ENCODE results near the gene TBC1D22B.
"Not testable (repeated sequence)": the region's sequence is repeated elsewhere in the genome, so short reads cannot be mapped to it uniquely, and the experiment has no call there.

The TBC1D22B gene

DNA sequence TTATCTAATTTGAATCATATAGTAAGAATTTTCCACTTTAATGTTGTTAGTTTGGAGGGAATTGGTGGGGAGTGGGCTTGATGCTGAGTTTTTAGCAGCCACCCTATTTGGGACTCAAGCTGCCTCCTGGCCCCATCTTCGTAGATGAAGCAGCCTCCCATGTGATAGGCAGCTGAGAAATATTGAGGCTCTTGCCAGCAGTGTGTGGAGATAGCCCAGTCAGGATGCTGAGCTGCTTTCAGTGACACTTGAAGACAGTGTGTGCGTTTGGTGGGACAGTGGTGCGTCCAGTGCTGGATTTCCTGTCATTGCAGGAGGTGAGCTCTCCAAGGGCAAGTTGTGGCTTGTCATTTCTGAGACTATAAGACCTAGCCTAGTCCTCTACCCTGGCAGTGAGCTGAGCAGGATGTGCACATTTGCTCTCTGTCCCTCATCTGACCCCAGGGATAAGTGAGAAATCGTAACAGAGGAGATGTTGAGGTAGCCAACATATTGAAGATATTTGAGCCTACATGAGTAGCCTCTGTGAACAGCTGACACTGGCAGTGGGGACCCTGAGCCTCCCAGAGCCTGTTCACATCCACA, 48.4 kb downstream of the TBC1D22B start:
- no peak for DNase-seq

DNA sequence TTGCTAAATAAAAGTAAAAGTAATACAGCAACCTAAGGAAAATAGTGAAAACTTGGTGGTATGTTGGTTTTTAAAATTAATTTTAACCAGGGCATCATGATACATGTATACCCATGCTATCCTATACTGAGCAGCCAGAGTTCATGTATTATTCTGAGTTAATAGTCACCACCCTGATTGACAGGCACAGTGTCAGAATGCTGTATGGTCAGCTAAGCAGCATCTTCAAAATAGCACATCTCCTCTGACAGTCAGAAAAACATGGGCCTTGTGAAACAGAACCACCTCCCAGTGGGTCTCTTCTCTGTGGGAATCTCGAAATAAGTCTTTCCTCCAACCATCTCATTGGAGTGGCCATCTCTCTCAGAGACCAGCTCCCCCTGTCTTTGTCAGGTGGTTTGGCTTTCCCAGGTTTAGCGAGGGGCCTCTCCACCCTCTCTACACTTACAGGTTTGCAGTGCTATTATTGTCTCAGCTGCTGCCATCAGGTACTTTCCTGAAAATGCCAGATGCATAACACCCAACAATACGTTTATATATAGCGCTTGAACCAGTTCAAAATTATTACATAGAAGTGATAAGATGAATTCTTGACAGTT, 49.2 kb downstream of the TBC1D22B start:
- no peak for DNase-seq

DNA sequence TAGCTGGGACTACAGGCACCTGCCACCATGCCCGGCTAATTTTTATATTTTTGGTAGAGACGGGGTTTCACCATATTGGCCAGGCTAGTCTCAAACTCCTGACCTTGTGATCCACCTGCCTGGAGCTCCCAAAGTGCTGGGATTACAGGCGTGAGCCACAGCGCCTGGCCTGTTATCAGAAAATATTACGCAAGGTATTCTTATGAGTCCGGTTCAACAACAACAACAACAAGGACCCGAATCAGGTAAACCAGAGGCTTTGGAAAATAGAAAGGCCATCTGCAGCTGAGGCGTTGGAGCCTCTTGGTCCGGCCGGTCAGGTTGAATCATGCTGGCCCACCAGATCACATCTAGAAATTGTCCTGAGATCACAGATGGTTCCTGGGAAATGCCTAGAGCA, 49.9 kb downstream of the TBC1D22B start:
- DNase-seq: not testable (repeated sequence)

DNA sequence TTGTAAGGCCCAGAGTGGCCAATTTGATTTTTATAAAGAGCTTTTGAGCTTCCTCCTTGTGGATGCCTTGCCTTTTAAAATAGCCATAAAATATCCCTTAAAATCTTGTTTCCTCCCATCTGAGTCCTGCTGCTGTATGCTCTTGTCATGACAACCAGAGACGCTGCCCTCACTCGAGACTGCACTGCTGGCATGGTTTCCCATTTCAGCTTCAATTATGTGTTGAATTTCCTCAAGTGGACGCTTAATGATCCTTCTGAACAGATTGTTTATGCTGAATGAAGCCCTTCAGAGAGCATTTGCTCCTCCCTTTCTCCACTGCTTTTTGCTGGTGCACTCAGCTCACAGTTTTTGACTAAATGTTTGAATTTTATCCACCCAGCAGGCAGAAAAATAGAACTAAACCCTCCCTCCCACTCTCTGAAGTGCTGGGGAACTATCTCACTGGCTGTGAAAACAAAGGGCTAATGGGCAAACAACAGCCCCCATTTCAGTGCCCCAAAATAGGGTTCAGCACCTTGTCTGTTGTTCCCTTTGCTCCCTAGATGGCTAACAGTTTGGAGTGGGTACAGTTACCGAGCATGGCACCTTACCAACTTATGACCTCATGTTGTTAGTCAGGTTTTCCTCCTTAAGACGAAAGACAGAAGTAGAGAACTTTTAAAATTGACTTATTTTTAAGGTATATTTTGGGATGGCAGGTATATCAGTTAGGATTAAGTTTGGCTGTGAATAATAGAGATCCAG, 50.7 kb downstream of the TBC1D22B start:
- DNase-seq: no peak

DNA sequence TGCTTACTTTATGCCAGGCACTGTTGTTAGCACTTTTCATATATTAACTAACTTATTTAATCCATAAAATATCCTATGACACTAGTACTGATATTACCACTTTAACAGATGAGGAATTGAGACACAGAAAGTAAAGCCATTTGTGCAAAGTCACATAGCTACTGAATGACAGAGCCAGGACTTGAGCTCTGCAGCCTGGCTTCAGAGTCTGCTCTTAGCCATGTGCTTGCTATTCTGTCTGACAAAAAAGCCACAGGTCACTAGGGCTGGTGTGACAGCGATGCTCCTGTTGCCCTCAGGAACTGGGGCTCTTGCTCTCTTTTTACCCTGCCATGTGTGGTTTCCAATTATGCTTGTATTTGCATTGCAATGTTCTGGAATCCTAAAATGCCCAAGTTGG, 51.5 kb downstream of the TBC1D22B start:
- DNase-seq: no peak

DNA sequence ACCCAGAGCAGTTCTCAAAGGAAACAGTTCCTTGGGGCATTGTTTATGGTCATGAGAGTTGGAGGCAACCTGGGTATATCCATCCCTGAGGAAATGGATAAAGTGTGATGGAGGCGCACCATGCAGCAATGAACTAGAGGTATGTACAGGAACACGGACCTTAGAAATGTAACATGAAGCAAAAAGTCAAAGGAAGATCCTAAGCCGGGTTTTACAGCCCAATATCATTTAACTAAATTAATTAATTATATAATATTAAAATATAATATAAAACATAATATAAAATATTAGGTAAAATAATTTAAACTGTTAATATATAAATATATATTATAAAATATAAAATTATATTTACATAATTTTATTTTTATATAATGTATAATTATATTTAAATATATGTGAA, 52.1 kb downstream of the TBC1D22B start:
- no peak for DNase-seq

DNA sequence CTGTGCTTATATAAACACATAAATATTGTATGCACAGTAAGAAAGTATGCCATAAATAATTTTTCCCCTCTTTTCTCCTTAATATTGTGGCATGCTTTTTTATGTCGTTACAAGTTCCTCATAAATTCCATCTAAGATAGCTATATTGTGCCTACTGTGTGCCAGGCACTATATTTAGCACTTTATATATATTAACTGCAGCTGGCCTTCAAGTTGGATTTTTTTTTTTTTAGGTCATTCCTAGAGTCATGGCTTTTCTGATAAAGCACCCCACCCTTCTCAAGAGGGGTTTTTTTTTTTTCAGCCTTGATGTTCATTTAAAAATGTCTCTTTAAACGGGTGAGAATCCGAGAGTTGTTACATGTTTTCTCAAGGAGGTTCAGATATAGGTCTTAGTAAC, 53.4 kb downstream of the TBC1D22B start:
- DNase-seq: no peak

DNA sequence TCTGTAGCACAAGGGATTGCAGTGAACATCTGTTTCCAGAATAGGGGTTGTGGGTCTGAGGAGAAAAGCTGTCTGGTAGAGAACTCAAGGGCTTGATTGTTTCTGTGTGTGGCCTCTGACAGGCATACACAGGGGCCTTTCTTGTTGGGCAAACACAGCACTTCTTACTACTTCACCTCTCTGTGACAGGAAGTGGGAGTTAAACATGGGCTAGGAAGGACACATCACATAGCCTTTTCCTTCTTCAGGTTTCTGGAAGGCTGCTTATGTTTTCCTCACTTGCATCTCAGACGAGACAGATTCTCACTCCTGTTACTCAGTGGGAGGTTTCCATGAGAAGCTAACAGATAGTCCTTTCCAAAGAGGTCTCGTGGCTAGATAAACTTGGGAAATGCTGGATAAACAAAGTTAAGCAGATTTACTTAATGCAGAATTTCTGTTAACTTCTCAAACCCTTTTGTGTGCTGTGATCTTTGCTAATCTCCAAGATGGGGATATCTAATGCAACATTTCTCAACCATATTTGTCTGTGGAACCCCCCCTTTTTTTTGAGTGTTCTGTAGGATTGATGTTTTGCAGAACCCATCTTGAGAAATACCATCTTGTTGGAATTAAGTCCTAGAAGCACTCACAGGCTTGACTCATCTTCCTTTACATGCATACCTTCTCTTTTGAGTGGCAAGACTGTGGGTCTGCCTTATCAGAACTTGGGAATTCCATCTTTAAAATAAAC, 54.3 kb downstream of the TBC1D22B start:
- DNase-seq: no peak

DNA sequence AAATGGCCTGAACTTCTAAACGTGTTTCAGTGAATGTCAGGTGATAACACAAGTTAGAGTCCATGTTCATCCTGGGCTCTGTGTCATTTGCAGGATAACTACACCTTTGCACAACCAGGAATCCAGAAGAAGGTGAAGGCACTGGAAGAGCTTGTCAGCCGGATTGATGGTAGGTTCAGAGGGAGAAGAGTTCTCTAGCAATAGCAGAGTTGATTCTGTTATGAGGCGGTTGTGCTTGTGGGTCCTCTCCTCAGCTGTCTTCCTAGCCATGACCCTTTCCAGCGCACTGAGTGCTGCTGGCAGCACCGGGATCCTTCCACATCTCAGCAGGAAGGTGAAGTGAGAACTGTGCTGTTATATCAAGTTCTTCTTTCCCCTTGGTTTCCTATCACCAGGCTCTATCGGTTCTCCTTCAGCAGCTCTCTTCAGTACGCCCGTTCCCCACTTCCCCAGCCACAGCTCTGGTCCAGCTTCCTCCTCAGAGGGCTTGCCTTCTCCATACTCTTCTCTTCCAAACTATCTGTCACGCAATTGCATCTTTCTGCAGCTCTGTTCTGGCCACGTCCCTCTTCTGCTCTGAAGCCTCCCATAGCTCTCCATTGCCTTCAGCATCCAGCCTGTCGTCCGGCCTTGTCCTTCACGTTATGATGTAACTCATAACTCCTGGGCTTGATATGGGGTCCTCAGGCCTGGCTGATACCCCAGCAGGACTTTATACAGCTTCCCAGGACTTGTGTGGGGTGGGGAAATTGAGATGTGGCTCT, 56.3 kb downstream of the TBC1D22B start:
- DNase-seq: no peak

DNA sequence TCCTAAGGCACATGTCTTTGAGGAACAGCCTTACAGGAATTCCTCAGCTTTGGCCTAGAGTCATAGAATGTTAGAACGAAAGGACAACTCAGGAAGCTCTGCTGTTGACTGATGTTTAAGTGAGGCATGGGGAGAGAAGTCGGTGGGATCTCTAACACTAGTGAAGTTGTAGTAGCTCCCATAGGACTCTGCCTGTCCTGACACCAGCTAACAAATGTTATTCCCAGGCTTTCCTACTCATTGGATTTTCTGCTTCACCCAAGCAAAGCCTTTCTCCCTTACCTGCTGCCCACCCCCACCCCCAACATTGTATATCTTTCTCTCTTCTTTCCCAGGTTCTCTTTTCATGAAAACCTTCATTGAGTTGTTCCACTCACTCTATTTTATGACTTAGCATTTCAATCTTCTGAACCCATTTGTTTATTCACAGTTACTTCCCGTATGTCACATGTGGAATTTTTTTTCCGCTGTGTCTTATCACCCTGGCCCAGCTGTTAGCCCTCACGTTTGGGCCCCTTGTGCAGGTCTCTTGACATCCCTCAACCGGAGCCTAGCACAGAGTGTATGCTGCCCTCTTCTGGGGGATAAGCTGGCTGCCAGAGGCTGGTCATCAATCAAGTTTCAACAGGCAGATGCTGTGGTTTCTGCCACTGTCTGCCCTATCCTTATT, 57.0 kb downstream of the TBC1D22B start:
- peak; percentile 47 for DNase-seq

DNA sequence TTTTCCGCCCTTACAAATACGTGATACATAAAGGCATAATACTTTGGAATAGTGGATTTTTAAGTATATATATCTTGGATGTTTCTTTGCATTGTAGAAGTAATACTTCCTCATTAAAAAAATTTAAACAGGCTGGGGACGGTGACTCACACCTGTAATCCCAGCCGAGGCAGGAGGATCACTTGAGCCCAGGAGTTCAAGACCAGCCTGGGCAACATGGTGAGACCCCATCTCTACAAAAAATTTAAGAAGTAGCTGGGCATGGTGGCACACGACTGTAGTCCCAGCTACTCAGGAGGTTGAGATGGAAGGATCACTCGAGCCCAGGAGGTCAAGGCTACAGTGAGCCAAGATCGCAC, 57.6 kb downstream of the TBC1D22B start:
- DNase-seq: no peak

DNA sequence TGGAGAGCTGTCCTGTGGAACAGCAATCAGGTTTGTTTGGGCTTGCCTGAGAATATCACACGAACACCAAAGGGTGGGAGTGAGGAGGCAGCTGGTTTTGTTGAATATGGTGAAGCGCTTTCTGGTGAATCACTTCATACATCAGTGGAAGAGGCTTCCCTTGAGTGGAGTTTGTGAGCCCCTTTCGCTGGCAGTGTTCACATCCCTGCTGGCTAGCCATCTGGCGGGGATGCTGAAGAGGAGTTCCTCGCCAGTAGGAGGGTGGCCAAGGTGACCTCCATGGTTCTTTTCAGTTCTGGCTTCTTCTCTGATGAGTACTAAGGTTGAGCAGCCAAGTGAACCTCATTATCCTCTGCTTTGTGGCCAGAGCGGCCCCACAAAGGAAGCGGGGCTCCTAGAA, 58.5 kb downstream of the TBC1D22B start:
- DNase-seq: no peak

DNA sequence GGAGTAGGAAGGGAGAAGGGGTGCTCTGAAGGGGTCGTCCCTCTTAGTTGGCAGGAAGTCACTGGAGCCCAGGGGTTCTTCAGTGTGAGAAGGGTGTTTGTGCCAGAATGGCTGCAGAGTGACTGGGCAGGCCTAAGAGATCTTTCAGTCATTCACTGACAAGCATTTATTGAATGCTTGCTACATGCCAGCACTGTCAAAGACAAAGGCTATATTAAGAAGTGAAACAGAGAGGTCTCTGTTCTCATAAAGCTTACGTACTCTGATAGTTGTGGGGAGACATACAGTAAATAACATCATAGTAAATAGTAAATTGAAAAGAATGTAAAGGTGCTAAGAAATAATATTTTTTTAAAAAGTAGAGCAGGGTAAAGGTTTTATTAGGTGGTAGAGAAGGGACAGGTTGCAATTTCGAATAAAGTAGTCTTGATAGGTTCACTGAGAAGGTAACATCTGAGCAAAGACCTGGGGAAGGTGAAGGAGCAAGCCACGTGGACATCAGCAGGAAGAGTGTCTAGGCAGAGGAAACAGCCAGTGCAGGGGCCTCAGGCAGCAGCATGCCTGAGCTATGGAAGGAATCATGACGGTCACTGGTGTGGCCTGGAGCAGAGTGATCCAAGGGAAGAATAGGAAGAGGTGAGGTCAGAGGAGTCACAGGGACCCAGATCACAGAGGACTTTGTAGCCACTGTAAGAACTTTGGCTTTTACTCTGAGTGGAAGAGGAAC, 59.9 kb downstream of the TBC1D22B start:
- DNase-seq: no peak

DNA sequence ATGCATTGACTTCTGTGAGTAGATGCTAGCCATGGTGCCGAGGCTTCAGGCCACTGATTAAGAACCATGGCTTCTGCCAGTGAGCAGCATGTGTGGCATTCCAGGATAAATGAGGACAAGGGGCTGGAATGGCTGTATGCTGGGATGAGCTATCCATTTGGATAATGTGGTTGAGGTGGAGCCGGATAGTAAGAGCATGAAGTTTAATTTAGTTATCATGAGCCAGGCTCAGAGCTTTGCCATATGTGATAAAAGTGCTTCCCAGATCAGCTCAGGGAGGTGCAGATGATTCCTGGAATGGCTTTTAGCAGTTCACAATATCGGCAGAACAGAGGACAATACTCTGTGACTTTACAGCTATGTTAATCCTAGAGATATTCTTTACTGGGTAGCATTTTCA, 61.6 kb downstream of the TBC1D22B start:
- no peak for DNase-seq

DNA sequence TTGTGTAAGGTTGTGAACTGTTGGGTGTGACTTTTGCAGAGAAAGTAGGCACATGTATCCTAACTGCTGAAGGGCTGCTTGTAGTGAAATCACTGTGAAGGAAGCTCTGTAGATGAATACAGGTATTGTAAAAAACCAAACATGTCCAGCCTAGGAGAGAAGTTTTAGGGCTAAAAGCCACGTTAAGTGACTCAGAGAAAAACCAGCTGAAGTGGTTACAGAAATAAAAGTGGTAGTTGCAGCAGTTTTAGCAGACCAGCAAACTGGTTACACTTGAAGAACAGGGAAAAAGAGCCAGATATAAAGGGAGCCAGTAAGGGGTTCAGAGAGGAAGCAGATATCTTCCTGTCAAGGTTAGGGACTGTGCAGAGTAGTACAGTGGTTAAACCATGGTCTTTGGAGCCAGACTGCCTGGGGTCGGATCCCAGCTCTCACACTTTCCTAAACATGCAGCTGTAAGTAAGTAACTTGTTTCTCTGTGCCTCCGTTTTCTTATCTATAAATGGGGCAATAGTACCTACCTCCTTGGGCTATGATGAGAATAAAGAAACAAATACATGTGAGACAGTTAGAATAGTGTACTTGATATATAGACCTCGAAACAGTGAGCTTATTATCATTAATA, 62.4 kb downstream of the TBC1D22B start:
- DNase-seq: no peak

DNA sequence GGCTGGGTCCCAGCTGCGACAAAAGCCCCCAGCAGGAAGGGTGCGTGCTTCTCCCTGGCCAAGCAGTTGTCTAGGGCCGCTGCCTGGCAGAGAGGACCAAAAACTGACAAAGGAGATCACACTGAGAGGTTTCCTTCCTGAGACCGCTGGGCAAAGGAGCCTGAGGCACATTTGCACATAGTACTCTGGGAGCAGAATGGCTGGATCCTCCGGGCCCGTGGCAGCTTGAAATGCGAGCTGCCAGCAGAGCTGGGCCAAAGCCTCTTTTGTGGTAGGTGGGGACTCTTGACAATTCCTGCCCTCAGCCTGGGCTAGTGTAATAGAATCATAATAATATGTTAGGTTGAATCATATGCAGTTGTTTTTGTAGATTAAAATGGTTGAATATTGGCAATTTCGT, 63.1 kb downstream of the TBC1D22B start:
- no peak for DNase-seq

DNA sequence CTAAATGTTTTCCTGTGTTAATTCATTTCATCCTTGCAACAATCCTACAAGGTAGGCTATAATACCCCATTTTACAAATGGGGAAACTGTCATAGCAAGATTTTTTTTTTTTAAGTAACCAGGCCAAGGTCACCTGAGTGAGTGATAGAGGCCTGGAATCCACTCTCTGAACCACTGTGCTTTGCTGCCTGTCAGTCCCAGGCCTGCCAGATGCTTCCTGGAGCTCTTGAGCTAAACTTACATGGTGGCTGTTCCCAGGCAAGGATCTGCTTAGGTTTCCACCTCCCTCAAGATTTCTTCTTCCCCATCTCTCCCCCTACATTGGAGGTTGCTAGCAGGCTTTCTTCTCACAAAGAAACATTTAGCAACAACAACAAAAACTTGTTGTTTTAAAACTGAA, 63.5 kb downstream of the TBC1D22B start:
- no peak for DNase-seq

DNA sequence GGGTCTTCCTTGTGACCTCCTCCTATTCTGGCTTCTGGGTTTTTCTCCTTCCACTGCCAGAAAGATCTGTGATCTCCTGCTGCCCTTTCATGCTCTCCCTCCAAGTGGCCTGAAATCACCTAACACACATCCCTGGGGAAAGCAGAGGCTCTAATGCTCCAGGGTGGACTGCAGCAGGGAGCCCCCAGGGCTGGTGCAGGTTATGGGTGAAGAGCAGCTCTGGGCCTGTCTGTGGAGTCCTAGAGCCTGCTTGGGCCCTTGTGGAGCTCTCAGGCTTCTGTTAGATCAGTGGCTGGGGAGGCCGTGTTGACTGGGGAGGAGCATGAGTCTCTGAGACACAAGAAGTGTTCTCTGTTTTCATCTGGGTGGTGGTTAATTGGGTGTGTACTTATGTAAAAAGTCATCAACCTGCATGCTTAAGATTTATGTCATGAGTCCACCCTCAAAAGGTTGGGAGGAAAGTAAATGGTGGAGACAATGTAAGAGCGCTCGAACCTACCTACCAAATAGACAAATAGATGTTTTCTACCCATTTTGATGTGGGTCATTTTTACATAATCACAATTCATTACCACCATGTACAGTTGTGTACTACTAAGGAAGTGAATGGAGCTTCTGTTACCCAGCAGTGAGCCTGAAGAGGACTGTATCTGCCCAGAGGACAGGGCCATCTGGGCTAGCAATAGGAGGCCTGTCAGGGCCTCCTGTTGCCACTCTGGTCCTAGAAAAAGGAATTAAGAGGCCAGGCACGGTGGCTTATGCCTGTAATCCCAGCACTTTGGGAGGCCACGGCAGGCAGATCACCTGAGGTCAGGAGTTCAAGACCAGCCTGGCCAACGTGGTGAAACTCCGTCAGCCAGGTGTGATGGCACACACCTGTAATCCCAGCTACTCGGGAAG, 64.2 kb downstream of the TBC1D22B start:
- no peak for DNase-seq

DNA sequence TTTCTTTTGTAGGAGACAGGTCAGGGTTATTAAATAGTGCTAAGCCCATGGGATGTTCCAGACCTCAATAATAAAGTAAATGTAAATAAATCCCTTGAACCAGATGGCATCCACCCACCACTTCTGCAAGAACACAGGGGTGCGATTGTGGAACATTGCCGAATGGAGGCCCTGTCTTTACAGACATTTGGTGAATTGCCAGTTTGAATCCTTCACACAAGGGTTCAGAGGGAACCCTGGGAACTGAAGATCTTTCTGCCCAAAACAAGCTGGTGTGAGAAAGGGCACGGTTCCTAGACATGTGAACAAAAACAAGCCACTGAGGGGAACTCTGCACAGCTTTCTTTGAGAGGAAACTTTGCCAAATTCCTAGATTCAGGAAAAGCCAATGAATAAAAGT, 66.0 kb downstream of the TBC1D22B start:
- no peak for DNase-seq

All from CD4-positive, alpha-beta T cell treated with Interleukin-21 for 1 hour (primary cell).